IPS-18c (cell line): Measurements from ENCODE around the gene PRDM16.
"Not testable (repeated sequence)": the region's sequence is repeated elsewhere in the genome, so short reads cannot be mapped to it uniquely, and the experiment has no call there.

Experiments
- H3K4me3 ChIP-seq: 2 replicates; pipeline ENCODE4 v1.7.0; 2013; ENCODE audit warnings: low read depth, mild to moderate bottlenecking, low read length, moderate library complexity; ENCODE audit not compliant: insufficient read depth
- H3K9me3 ChIP-seq: one replicate; pipeline ENCODE4 v1.6.1; 2013; ENCODE audit warnings: mild to moderate bottlenecking, low read length, moderate library complexity; ENCODE audit not compliant: control insufficient read depth, insufficient read depth

PRDM16 gene

GRCh38 chr1:3085721-3086120 is 16.7 kb downstream of the PRDM16 start:
- Histone ChIP-seq H3K9me3 (peaks cover 2% of the 10 kb centered on the region), H3K4me3 (no peak overlapping the region)

GRCh38 chr1:3086272-3086974 is 17.4 kb downstream of the PRDM16 start:
- peaks cover 2% of the 10 kb centered on the region for H3K9me3 ChIP-seq
- H3K4me3 ChIP-seq = no peak overlapping the region

GRCh38 chr1:3087049-3087448 is 18.0 kb downstream of the PRDM16 start:
- Histone ChIP-seq H3K4me3 (no peak overlapping the region), H3K9me3 (peaks cover 2% of the 10 kb centered on the region)

GRCh38 chr1:3087946-3088668 is 19.1 kb downstream of the PRDM16 start:
- not testable (repeated sequence) for H3K4me3 ChIP-seq, H3K9me3 ChIP-seq

GRCh38 chr1:3089490-3089889 is 20.5 kb downstream of the PRDM16 start:
- H3K9me3 ChIP-seq = peaks cover 2% of the 10 kb centered on the region
- no peak overlapping the region for H3K4me3 ChIP-seq

GRCh38 chr1:3091334-3091733 is 22.3 kb downstream of the PRDM16 start:
- no peaks in the 10 kb centered on the region for H3K9me3 ChIP-seq
- no peak overlapping the region for H3K4me3 ChIP-seq

- Histone ChIP-seq H3K4me3 (no peak overlapping the region), H3K9me3 (no peaks in the 10 kb centered on the region)
Observed at GRCh38 chr1:3092530-3092929, 23.5 kb downstream of the PRDM16 start.

GRCh38 chr1:3093898-3094626 is 25.1 kb downstream of the PRDM16 start:
- Histone ChIP-seq H3K4me3 (no peak overlapping the region), H3K9me3 (no peaks in the 10 kb centered on the region)

- no peaks in the 10 kb centered on the region for H3K9me3 ChIP-seq
Observed at GRCh38 chr1:3094863-3095780, 26.1 kb downstream of the PRDM16 start.

GRCh38 chr1:3096345-3096744 is 27.3 kb downstream of the PRDM16 start:
- Histone ChIP-seq H3K9me3 (no peaks in the 10 kb centered on the region), H3K4me3 (no peak overlapping the region)

More at GRCh38 chr1:3094863-3095780, 26.1 kb downstream of the PRDM16 start:
- H3K4me3 ChIP-seq = no peak overlapping the region

- Histone ChIP-seq H3K9me3 (no peaks in the 10 kb centered on the region), H3K4me3 (no peak overlapping the region)
Observed at GRCh38 chr1:3097231-3097630, 28.2 kb downstream of the PRDM16 start.

GRCh38 chr1:3097861-3098260 is 28.9 kb downstream of the PRDM16 start:
- no peaks in the 10 kb centered on the region for H3K9me3 ChIP-seq
- H3K4me3 ChIP-seq = no peak overlapping the region

GRCh38 chr1:3099861-3100260 is 30.9 kb downstream of the PRDM16 start:
- Histone ChIP-seq H3K9me3 (no peaks in the 10 kb centered on the region), H3K4me3 (no peak overlapping the region)

- H3K4me3 ChIP-seq = no peak overlapping the region
- H3K9me3 ChIP-seq = no peaks in the 10 kb centered on the region
Observed at GRCh38 chr1:3101124-3101939, 32.3 kb downstream of the PRDM16 start.

GRCh38 chr1:3102641-3103040 is 33.6 kb downstream of the PRDM16 start:
- Histone ChIP-seq H3K4me3 (no peak overlapping the region), H3K9me3 (no peaks in the 10 kb centered on the region)

GRCh38 chr1:3103967-3104677 is 35.1 kb downstream of the PRDM16 start:
- Histone ChIP-seq H3K4me3 (no peak overlapping the region), H3K9me3 (peaks cover 7% of the 10 kb centered on the region)
